ENCODE measurements around the gene CPSF4L. TPM values are rescaled to one million over a fixed set of nuclear protein-coding genes. Genes with fewer than 3 reads are reported as not detected.
A peak's percentile ranks its signal among the peaks of the same experiment; 100 is the strongest.
"Not testable (repeated sequence)": the region's sequence is repeated elsewhere in the genome, so short reads cannot be mapped to it uniquely, and the experiment has no call there.

CPSF4L gene
- total RNA-seq, 1 experiment from 2014 or later = not detected

GRCh38 chr17:73265646-73266640 lies 4.3 kb upstream of the CPSF4L start (continued):
- TF ChIP-seq ARID4B (CRISPR knock-in tag; IDR thresholded peaks at IDR 0.05; ENCODE audit: borderline replicate concordance) (no peak), CBFB (CRISPR knock-in tag; IDR thresholded peaks at IDR 0.05; ENCODE audit: low read depth) (no peak), NFE2L1 (CRISPR knock-in tag; IDR thresholded peaks at IDR 0.05) (no peak), NFATC4 (CRISPR knock-in tag; IDR thresholded peaks at IDR 0.05) (no peak), E2F1 (CRISPR knock-in tag; IDR thresholded peaks at IDR 0.05) (no peak), SOX15 (CRISPR knock-in tag; IDR thresholded peaks at IDR 0.05) (no peak), AFF4 (CRISPR knock-in tag; IDR thresholded peaks at IDR 0.05; ENCODE audit: borderline replicate concordance) (no peak), FOXK1 (CRISPR knock-in tag; IDR thresholded peaks at IDR 0.05) (no peak), ZNF138 (CRISPR knock-in tag; conservative IDR thresholded peaks at IDR 0.05) (no peak)

- H3K9me3 Mint-ChIP-seq; H3K27me3 Mint-ChIP-seq (ENCODE audit: low read depth); CTCF ChIA-PET; ATAC-seq; POLR2A ChIA-PET; H3K36me3 Mint-ChIP-seq; DNase-seq (ENCODE audit: low spot score); H3K4me3 Mint-ChIP-seq; H3K27ac Mint-ChIP-seq: not testable (repeated sequence)
- H3K4me1 Mint-ChIP-seq = peaks cover 22% of the 10 kb centered on the region
Observed at GRCh38 chr17:73264448-73264847, 2.8 kb upstream of the CPSF4L start.

- TF ChIP-seq GABPB1 (CRISPR knock-in tag; IDR thresholded peaks at IDR 0.05) (peak; percentile 6; the same call in 1 of the 2 replicates), RELA (CRISPR knock-in tag; IDR thresholded peaks at IDR 0.05; ENCODE audit: borderline replicate concordance) (no peak)
- Mint-ChIP-seq H3K27ac (no peak overlapping the region), H3K9me3 (no peaks in the 10 kb centered on the region), H3K27me3 (ENCODE audit: low read depth) (peaks cover 3% of the 10 kb centered on the region), H3K36me3 (no peaks in the 10 kb centered on the region), H3K4me1 (peaks cover 22% of the 10 kb centered on the region), H3K4me3 (no peak overlapping the region)
- peak; percentile 70 for ATAC-seq
- no peak for DNase-seq (ENCODE audit: low spot score)
- CTCF ChIA-PET = interaction anchor here (0.6 to 2.6 kb wide), 6 partner anchors 48 to 114 kb away, joined by 3 to 18 read pairs (median 4); no protein-coding TSS in a partner anchor
- POLR2A ChIA-PET = interaction anchor here (0.6 to 0.9 kb wide), 4 partner anchors 30 to 97 kb away, joined by 3 to 4 read pairs (median 3); a partner anchor contains a TSS
Observed at GRCh38 chr17:73262676-73263642, 1.3 kb upstream of the CPSF4L start.

All from WTC11 (cell line).